GM18505 (cell line): ENCODE results near the gene ABLIM2.

ENCODE experiments used
- ATAC-seq: cut with Tn5 transposase; IDR thresholded peaks from one replicate; pipeline ENCODE4 v1.9.1; 2021; ENCODE audit not compliant: unreplicated experiment
- POLR2A ChIP-seq: IDR thresholded peaks from 4 replicates; pipeline ENCODE4 v1.6.1; 2011; ENCODE audit warnings: borderline replicate concordance; ENCODE audit not compliant: insufficient read depth, insufficient read length; ENCODE audit errors: extremely low read depth

The ABLIM2 gene

DNA sequence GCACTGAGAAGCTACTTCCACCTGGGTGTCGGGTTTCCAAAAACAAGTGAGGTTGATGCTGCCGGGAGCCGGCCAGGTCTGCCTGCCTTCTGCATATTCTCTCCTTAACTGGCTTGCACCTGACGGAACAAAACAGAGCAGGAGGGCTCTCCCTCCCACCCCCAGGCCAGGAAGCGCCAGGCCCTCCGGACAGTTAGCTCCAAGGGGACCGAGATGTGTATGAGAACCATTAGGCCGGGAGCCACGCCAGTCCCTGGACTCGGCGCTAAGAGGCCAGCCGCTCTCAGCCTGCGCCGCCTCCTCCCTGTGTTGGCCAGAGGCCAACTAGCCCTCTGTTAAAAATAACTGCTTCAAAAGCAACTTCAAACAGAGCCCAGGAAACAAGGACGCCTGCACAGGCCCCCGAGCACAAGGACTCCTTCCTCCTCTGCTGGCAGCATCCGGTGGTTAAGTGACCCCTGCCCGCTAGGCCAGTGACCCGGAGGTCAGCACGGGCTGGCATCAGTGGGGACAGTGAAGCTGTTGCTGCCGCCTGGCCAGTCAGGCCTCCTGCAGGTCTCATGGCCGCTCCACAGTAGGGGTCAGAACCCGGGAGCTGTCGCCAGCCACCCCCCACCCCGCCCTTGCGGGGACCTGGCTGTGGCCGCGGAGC is 107.9 kb downstream of the ABLIM2 start:
- TF ChIP-seq POLR2A, result no peak
- no peak for ATAC-seq

DNA sequence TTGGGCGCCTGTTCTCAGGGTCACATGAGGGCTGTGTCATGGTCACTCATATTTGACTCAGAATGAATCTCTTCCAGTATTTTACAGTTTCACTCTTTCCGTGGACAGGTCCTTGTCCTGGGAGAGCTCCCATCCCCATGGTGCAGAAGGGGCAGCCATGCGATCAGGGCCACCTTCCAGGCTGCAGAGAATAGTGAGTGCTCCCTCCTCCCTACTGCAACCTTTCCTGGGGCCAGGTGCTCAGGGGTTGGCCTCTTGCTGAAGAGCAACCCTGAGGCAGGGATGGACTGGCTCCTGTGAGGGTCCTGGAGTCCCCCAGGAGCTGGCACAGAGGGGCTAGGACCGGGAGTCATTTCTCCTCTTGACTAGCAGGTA is 108.4 kb downstream of the ABLIM2 start:
- TF ChIP-seq POLR2A, result no peak

DNA sequence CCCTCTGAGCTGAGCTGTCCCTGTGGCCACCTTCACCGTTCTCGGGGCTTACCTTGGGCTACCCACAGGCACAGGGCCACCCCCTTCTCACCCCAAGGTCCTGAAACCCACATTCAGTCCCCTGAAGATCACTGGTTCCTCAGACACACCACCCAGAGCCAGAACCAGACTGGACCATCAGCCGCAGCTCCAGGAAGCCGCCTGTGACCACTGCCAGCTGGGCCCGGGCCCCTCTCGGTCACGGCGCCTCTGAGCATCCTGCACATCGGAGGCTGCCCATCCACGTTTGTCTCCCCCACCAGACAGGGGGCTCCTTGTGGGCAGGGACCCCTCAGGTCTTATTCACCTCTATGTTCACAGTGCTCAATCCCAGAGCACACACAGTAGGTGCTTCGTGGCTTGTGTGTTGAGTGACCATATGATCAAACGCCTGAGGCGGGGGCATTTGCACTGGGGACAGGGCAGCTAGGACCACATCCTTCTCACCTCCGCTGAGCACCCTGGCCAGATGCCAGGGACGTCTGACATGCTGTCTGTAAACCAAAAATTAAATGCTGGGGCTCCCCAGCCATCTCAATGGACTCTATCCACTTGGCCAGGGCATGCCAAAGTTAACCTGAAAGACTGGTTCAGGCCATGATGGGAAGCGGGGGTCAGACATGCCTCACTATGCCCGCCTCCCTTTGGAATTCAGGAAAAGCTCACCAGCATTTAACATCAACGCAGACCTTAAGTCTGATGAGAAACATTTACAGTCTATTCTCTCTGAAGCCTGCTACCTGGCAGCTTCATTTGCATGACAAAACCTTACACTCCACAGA is 109.5 kb downstream of the ABLIM2 start:
- no peak for TF ChIP-seq POLR2A
- ATAC-seq, result no peak

More for the DNA sequence above, 108.4 kb downstream of the ABLIM2 start:
- ATAC-seq, result no peak

DNA sequence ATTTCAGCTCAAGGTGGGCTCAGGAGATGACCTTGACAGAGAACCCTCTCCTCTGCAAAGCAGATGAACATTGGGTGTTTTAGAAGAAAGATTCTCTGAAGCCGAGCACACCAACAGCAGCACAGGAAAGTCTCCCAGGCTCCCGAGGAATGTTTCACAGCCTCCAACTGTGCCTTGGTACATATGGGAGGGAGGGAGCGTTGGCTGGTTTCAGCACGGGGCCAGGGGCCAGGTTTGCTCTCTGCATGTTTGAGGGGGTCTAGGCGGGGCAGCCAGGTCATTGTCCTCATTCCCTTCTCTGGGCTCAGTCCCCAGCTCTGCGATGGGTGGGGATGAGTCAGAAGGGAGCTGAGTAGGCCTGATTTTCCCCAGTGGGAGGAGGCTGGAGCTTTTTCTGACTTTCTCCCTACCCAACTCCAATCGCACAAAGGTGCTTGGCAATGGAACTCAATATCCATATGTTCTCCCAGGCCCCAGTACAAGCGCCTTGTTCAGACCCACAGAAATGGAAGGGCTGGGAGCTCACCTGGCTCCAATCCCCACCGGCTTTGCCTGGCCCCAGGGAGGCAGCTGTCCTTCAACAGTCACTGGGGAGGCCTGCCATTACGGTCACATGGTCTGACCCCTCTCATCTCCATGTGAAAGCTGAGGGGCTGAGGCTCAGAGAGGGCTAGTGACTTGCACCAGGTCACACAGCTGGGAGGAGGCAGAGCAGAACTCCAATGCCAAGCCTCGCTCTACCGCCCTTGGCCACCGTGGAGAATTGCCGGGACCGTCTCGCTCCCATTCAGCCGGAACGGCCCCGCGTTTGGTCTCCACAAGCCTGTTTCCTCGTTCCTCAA is 110.6 kb downstream of the ABLIM2 start:
- TF ChIP-seq POLR2A, result no peak
- ATAC-seq, result no peak

DNA sequence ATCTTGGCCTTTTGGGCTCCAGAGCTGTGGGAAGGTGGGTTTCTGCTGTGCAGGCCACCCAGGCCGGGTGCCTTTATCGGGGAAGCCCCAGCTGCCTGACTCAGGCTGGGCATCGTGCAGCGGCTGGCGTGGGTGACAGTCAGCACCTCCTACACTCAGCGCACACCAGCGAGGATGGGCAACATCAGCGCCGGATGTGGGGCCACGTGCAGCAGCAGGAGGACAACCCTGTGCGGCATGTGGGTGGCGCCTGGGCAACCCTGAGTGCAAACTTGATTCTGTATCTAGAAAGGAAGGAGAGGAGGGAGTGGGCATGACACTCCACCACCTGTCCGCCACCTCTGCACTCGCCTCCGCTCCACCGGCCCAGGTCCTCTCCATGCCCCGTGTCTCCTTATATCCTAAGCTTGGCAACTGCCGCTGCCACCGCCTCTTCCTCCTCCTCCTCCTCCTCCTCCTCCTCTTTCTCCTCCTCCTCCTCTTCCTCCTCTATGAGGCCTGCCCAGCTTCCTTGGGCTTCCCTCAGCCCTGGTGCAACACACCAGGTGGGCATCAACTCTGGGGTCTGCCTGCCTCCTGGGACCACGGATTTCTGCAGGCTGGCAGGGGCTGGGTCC is 111.6 kb downstream of the ABLIM2 start:
- TF ChIP-seq POLR2A, result no peak
- no peak for ATAC-seq

DNA sequence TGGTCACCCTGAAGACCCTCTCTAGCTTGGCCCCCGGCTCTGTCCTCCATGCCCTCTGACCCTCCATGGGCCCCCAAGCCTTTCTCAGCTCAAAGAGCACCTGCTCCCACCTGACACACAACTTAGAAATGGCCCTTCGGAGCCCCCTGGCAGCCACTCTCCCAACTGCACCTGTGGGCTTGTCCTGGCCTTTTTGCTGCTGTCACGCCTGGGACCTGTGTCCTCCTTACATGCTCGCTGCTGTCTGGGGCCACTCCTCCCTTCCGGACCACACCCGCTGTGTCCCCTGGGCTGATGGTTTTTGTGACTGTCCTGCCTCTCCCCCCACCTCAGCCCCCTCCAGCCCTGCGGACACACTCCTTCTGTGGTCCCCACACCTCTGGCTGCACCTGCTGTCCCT is 112.7 kb downstream of the ABLIM2 start:
- no peak for TF ChIP-seq POLR2A
- ATAC-seq, result no peak

DNA sequence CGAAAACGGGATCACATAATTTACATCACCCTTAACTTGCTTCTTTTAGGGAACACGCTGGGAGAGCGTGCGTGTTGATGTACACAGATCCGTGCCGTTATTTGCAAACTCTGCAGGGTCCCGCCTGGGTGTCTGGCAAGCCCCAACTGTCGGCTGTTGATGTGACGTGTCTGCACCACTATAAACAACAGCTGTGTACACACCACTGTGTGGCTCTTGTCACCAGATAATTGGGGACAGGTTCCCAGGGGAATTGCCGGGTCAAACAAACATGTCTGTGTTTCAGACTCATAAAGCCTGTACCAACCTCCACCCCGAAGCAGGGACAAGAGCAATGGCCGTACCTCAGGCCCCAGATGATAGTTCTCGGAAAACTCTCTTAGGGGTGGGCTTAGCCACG is 113.9 kb downstream of the ABLIM2 start:
- no peak for ATAC-seq

DNA sequence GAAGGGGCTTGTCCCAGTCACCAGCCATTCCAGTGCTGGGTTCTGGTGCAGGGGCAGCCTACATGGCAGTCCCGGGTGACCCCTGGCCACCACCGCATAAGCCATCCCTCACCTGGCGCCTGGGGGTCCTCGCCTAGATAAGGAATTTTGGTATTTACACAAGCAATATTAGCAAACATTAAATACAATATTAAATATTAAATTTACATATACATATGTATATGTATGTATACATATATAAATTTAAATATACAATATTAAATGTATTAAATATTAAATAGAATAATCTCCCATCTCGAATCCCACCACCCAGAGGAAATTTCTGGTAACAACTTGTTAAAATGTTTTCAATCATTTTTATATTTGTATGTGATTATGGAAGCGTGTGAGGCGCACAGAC is 114.4 kb downstream of the ABLIM2 start:
- TF ChIP-seq POLR2A, result no peak
- ATAC-seq, result no peak

More for the DNA sequence above, 113.9 kb downstream of the ABLIM2 start:
- TF ChIP-seq POLR2A, result no peak

DNA sequence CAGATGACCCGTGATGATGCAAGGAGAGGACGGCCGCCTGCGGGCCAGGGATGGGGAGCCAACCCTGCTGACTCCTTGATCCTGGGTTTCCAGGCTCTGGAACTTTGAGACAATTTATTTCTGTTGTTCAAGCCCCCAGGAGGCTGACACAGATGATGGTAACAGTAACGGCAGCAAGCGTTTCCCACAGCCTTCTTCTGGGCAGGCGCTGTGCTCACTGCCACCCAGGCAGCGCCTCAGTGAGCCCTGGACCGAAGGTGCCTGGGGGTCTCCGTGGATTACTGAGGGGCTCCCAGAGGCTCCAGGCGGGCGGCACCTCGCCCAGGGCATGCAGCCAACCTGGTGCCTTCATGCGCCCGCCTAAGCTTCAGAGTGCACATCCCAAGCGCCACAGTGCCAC is 115.0 kb downstream of the ABLIM2 start:
- no peak for TF ChIP-seq POLR2A
- no peak for ATAC-seq

DNA sequence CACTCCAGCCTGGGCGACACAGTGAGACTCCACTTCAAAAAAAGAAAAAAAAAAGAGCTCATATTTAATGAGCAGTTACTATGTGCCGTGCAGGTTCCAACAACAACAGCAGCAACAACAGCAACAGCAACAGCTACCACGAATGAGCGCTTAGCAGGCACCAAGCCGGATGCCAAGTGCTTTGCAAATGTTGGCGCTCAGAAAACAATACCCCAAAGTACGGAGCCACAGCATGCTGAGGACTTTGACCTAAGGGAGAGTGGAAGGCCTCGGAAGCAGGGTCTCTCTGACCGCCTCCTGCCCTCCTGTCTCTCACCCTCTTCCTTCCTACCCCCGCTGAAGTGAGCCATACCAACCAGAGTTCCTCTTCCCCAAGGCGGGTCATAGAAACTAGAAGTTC is 116.7 kb downstream of the ABLIM2 start:
- no peak for TF ChIP-seq POLR2A
- no peak for ATAC-seq

DNA sequence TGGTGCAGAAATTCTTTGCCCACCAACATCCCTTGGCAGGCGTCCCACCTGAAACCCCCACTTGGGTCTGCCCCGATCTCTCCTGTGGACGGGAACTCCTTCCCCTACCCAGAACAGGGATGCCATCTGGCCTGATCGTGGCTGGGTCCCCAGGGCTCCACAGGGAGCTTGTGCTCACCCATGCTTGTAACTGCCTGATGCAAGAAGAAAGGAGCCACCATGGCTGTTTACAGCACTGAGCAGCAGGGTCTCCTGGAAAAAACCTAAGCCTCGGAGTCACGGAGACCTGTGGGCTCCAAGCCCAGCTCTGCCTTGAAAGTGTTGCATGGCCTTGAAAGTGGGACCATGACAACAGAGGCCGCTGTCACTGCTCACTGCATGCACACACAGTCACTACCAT is 117.4 kb downstream of the ABLIM2 start:
- no peak for TF ChIP-seq POLR2A
- no peak for ATAC-seq

DNA sequence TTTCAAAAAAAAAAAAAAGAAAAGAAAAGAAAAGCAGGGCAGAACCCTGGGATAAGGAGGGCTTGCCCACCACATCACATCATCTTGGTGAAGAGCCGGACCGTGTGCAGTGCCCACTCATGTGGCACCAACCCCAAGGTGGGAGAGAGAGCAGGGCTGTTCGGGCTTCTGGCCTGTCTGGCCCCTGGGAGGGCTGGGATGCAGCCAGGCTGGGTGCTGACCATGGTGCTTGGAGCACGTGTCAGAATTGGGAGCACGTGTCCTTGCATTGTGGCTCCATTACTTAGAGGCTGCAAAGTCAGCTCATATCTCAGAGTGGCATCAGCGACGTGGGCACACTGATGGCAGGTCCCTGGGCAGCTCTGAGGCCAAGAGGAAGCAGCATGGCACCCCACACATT is 118.0 kb downstream of the ABLIM2 start:
- no peak for TF ChIP-seq POLR2A

DNA sequence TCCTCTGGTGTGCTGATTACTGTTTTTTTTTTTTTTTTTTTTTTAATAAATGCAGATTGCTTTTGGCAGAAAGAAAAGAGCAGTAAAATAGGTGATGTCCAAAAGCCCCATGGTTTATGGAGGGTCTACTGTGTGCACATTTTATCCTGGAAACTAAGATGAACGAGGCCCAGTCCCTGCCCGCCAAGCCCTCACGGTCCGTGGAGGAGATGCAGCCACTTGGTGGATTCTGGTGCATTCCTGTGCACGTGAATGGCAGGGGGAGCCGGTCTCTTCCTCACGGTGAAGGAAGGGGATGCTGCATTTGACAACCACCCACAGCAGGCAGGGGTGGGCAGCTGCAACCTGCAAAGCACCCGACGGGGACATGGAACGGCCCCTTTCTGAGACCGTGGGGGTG is 118.8 kb downstream of the ABLIM2 start:
- no peak for TF ChIP-seq POLR2A
- ATAC-seq, result no peak

More for the DNA sequence above, 118.0 kb downstream of the ABLIM2 start:
- no peak for ATAC-seq
